Fibroblast of pulmonary artery (primary cell): ENCODE measurements around the gene NOX1.

ENCODE experiments used
- DNase-seq: peaks from one replicate; pipeline ENCODE4 v3.0.0-alpha.2; 2010; ENCODE audit warnings: low read depth
- H3K4me3 ChIP-seq: replicated peaks from 2 replicates; pipeline ENCODE4 v1.5.1; 2011; ENCODE audit warnings: low read depth, mild to moderate bottlenecking, control low read depth, low read length, moderate library complexity
- TF ChIP-seq, protein P1 (sequence below): IDR thresholded peaks from 2 replicates; pipeline ENCODE4 v1.5.1; 2011; ENCODE audit warnings: mild to moderate bottlenecking, control low read depth, low read length, inconsistent platforms; ENCODE audit errors: missing control alignments

NOX1 gene

DNA sequence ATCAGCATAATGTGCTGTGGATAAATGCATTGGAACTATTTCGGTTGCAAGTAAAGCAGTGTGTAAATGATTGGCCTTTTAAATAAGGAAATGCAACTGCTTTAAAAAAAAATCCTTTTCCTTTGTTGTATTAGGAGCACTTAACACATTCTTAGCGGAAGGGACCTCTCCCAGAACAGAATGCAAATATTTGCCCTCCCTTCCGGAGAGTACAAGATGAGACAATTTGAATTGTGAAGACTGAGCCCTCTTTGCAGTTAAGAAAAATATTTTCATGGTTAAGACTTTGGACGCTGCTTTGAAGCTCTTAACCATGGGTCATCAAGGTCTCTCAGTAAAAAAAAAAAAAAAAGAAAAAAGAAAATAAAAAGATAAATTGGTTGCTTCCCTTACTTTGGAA lies 9.5 kb upstream of the NOX1 start:
- no peak for DNase-seq
- TF ChIP-seq, protein P1, sequence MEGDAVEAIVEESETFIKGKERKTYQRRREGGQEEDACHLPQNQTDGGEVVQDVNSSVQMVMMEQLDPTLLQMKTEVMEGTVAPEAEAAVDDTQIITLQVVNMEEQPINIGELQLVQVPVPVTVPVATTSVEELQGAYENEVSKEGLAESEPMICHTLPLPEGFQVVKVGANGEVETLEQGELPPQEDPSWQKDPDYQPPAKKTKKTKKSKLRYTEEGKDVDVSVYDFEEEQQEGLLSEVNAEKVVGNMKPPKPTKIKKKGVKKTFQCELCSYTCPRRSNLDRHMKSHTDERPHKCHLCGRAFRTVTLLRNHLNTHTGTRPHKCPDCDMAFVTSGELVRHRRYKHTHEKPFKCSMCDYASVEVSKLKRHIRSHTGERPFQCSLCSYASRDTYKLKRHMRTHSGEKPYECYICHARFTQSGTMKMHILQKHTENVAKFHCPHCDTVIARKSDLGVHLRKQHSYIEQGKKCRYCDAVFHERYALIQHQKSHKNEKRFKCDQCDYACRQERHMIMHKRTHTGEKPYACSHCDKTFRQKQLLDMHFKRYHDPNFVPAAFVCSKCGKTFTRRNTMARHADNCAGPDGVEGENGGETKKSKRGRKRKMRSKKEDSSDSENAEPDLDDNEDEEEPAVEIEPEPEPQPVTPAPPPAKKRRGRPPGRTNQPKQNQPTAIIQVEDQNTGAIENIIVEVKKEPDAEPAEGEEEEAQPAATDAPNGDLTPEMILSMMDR = no peak
- H3K4me3 ChIP-seq = no peak overlapping the region

DNA sequence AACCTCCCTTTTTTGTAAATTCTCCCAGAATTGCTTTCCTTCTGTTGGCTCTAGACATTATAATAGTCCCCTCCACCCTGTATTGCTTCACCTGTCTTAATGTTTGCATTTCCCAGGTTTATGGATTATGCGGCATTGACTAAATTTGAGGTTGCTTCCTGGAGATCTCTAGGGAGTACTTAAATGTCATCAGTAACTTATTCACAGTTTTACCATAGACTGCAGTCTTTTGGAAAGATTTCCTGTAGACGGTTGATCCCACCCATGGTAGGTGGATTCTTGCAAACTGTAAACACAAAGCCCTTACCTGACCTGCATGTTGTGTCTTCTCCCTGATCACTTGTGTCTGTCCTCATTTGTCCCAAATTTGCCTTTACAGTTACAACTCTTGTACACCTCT lies 6.2 kb upstream of the NOX1 start:
- no peak overlapping the region for H3K4me3 ChIP-seq
- TF ChIP-seq, protein P1 = no peak
- no peak for DNase-seq

DNA sequence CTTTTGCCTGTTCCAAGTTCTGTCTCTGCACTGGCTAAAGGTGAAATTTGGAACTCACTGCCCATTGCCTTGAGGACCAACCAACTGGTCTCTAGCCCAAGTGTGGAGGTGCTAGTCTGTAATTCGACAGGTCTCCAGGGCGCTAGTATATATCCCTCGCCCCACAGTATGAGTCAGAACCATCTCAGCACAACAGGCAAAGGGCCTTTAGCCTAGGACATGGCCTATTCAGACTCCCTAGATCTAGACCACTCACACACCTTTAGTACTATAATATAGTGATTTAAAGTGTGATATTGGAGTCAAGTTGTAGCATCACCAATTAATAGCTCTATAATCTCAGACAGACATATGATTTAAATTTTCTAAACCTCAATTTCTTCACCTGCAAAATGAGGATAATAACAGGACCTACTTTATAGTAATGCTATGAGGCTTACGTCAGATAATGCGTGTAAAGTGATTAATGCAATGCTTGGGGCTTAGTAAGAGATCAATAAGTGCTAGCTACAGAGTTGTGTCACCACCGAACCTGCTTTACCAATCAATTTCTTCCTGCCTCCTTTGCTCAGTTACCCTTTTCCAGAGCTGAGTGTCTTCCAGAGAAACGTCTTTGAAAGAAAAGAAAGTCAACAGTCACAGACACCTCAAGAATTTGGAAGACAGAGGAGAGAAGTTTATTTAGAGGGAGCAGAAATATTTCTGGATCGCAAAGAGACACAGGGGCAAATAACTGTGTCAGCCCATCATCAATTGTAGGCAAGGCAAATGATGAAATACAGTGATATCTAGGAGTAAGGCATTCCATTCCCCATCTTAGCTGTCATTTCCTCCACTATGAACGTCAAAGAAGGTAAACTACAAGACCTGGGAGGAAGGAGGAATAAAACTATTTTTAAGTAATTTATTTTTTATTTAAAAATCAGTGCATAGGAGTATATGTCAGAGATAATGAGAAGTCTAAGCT lies 2.3 kb downstream of the NOX1 start:
- TF ChIP-seq, protein P1 = no peak
- H3K4me3 ChIP-seq = no peak overlapping the region
- DNase-seq = peak; percentile 65

DNA sequence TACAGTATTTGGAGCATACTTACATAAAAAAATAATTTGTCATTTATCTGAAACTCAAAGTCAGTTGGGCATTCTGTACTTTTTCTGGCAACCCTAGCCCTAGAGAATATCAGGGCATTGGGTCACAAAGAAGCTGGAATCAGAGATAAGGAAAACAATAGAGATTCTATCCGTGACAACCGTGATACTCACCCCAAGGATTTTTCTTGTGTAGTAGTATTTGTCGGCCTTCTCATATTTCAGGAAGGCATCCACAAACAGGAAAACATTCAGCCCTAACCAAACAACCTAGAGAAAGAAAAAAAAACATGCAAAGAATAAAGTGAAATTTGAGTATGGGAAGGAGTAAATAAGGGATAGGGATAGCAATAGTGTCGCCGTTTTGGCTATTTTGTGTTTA lies 3.6 kb downstream of the NOX1 start:
- DNase-seq = no peak
- TF ChIP-seq, protein P1 = no peak
- H3K4me3 ChIP-seq = no peak overlapping the region

GRCh38 chrX:100868273-100868672 lies 5.9 kb downstream of the NOX1 start:
- TF ChIP-seq, protein P1 = no peak
- no peak for DNase-seq
- H3K4me3 ChIP-seq = no peak overlapping the region

GRCh38 chrX:100864657-100865391 lies 9.3 kb downstream of the NOX1 start:
- H3K4me3 ChIP-seq = no peak overlapping the region
- DNase-seq = peak; percentile 53
- TF ChIP-seq, protein P1 = no peak
